Mucosa of descending colon (tissue), 3 donors: Measurements from ENCODE around the gene FAM20B. TPM values are rescaled to one million over a fixed set of nuclear protein-coding genes. Genes with fewer than 3 reads are reported as not detected.

Source experiments
- ATAC-seq: fragments of 200-7000 bp; cut with Tn5 transposase; one replicate; pipeline ENCODE4 v1.9.1; 2020; ENCODE audit warnings: mild to moderate bottlenecking, moderate library complexity
- DNase-seq, 3 donors: peaks; one replicate each; pipeline ENCODE4 v3.0.0-alpha.2; 2020
- H3K36me3 ChIP-seq: fragments of 200-600 bp; one replicate; pipeline ENCODE4 v1.8.0; 2021; ENCODE audit warnings: low read depth, mild to moderate bottlenecking
- H3K4me1 ChIP-seq: fragments of 200-600 bp; one replicate; pipeline ENCODE4 v1.8.0; 2021; ENCODE audit warnings: low read depth, mild to moderate bottlenecking
- H3K4me3 ChIP-seq: fragments of 200-600 bp; one replicate; pipeline ENCODE4 v1.8.0; 2021; ENCODE audit warnings: mild to moderate bottlenecking
- H3K9me3 ChIP-seq: fragments of 200-600 bp; one replicate; pipeline ENCODE4 v1.8.0; 2021; ENCODE audit warnings: mild to moderate bottlenecking
- CTCF ChIP-seq: fragments of 200-600 bp; IDR thresholded peaks from one replicate; pipeline ENCODE4 v1.8.0; 2022; ENCODE audit warnings: antibody characterized with exemption, mild to moderate bottlenecking
- intact Hi-C, 2 donors: fragments of 100-400 bp; cut with DNase I in 1 of 2; cut with micrococcal nuclease in 1 of 2; formaldehyde crosslinking; loops; one replicate each; pipeline versions ENCODE4 v1.11.0 to v1.11.1; 2022; cut with DNase I, micrococcal nuclease
- total RNA-seq, 3 donors: library from RNA; stranded (reverse); fragmentation: NEBNext Ultra II Directional in 2 of 3; extraction: Animal tissue kit (Norgen Biotek cat#: 25700) in 2 of 3; gene quantifications; one replicate each; pipeline versions ENCODE4 v1.2.1 to v1.2.4, GENCODE V29; 2021 to 2023
- donor health status: DM: no; HTN: no; CAD: no; lungs with moderate emphysema.
- donor health status: DM: no; HTN: no; CAD: no.
- donor health status: DM: no; HTN: yes; CAD: no.

Gene FAM20B
- total RNA-seq, 3 donors from 2014 or later = 28.6 to 86.8 (median 36.5) TPM

DNA sequence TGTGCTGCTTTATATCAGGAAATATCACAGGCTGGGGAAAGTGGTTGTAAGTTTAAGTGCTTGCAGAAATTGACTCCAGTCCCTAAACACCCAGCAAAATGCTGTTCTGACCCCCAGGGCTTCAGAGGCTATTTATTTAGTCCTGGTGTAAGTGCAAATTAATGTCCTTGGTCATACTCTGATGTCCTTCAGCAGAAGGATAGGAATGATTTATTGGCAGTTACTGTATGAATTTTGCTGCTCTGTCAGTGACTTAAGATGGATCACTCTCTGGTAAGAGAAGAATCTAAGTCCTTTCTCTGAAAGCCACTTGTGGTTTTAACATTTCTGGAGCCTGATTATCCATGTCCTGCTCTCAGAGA lies 21.9 kb downstream of the FAM20B start:
- intact Hi-C loops = no loop called here
- H3K9me3 ChIP-seq = no peaks in the 10 kb centered on the region
- ATAC-seq (no peak), DNase-seq (no peak)
- no peak for TF ChIP-seq CTCF
- H3K4me3 ChIP-seq = no peak overlapping the region
- no peaks in the 10 kb centered on the region for H3K36me3 ChIP-seq
- no peaks in the 10 kb centered on the region for H3K4me1 ChIP-seq

GRCh38 chr1:179048339-179049124 lies 22.8 kb downstream of the FAM20B start:
- Histone ChIP-seq H3K9me3 (no peaks in the 10 kb centered on the region), H3K36me3 (no peaks in the 10 kb centered on the region), H3K4me1 (no peaks in the 10 kb centered on the region), H3K4me3 (no peak overlapping the region)
- intact Hi-C loops = no loop called here
- peak; percentile 37 for ATAC-seq
- no peak for TF ChIP-seq CTCF
- DNase-seq = no peak

GRCh38 chr1:179052776-179053175 lies 27.1 kb downstream of the FAM20B start:
- H3K4me3 ChIP-seq = no peak overlapping the region
- ATAC-seq (no peak), DNase-seq (no peak)
- no peaks in the 10 kb centered on the region for H3K36me3 ChIP-seq
- no peaks in the 10 kb centered on the region for H3K4me1 ChIP-seq
- TF ChIP-seq CTCF = no peak
- intact Hi-C loops = no loop called here
- no peaks in the 10 kb centered on the region for H3K9me3 ChIP-seq

- TF ChIP-seq CTCF = no peak
- intact Hi-C loops = no loop called here
- no peaks in the 10 kb centered on the region for H3K4me1 ChIP-seq
- DNase-seq (no peak), ATAC-seq (no peak)
- H3K9me3 ChIP-seq = no peaks in the 10 kb centered on the region
- no peak overlapping the region for H3K4me3 ChIP-seq
- no peaks in the 10 kb centered on the region for H3K36me3 ChIP-seq
These were observed 27.8 kb downstream of the FAM20B start for GRCh38 chr1:179053486-179053885.

DNA sequence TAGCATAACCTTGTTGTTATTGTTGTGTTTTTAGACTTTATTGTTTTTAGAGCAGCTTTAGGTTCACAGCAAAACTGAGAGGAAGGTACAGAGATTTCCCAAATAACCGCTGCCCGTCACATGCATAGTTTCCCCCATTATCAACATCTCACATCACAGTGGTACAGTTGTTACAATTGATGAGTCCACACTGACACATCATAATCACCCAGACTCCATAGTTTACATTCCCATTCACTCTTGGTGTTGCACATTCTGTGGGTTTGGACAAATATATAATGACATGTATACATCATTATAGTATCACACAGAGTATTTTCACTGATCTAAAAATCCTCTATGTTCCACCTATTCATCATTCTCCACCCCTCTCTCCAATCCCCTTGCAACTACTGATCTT lies 30.2 kb downstream of the FAM20B start:
- no peaks in the 10 kb centered on the region for H3K36me3 ChIP-seq
- TF ChIP-seq CTCF = no peak
- intact Hi-C loops = no loop called here
- DNase-seq (no peak), ATAC-seq (no peak)
- no peak overlapping the region for H3K4me3 ChIP-seq
- no peaks in the 10 kb centered on the region for H3K9me3 ChIP-seq
- H3K4me1 ChIP-seq = no peaks in the 10 kb centered on the region
